Measurements from ENCODE around the gene PRR5L.

DNA sequence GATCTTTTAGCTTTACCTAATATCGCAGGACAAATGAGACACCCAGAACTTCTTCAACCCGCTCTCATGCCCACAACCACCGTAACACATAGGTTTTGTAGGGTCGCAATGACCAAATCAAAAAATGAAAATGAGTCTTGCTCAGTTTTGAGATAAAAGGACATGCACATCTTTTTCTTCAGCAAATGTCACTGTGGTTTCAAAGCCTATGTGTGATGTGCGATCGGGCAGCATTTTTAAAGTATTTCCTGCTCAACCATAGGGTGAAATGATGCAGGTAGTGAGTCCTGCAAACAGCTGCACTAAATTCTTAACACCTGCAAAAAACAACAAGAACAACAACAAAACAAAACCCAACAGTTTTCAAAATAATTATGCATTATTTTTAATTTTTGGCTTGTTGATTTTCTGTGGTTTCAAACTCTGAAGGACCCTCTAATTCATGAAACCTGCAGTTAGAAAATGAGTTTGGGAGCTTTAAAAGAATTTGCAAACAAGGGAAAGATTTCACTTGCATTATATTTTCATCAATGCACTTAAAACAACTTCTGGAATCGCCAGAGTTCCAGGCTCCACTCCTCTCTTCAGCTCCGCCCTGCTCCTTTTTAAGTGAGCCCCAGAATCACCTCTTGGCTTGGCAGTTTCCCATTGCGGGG is 79.4 kb downstream of the PRR5L start:
- TF ChIP-seq GATA2 (IDR thresholded peaks at IDR 0.05; ENCODE audit: low read depth, low read length) (no peak), GATA3 (IDR thresholded peaks at IDR 0.05; ENCODE audit: low read depth, low read length) (no peak)
